Smooth muscle cell (in vitro differentiated cells): ENCODE results near the gene CDR2L. TPM values are rescaled to one million over a fixed set of nuclear protein-coding genes. Genes with fewer than 3 reads are reported as not detected.
"Not testable (repeated sequence)": the region's sequence is repeated elsewhere in the genome, so short reads cannot be mapped to it uniquely, and the experiment has no call there.

ENCODE experiments used
- DNase-seq: peaks from one replicate; lab custom pipeline; 2025; ENCODE audit not compliant: unreplicated experiment; lab: John Stamatoyannopoulos, UW
- H2AFZ ChIP-seq: fragments of 200-600 bp; sonication (generic); 2 replicates; pipeline ENCODE4 v1.6.0; 2016; ENCODE audit warnings: antibody characterized with exemption, low read depth, mild to moderate bottlenecking
- H3F3A ChIP-seq: fragments of 200-600 bp; sonication (generic); 2 replicates; pipeline ENCODE4 v1.6.0; 2017; ENCODE audit warnings: antibody characterized with exemption, low read depth
- H3K27ac ChIP-seq: fragments of 200-600 bp; sonication (generic); 2 replicates; pipeline ENCODE4 v1.5.1; 2016; ENCODE audit warnings: low read depth, mild to moderate bottlenecking
- H3K27me3 ChIP-seq: fragments of 200-600 bp; sonication (generic); 2 replicates; pipeline ENCODE4 v1.6.1; 2016; ENCODE audit warnings: low read depth, mild to moderate bottlenecking
- H3K36me3 ChIP-seq: fragments of 200-600 bp; sonication (generic); 2 replicates; pipeline ENCODE4 v1.5.1; 2016; ENCODE audit warnings: low read depth
- H3K4me1 ChIP-seq: fragments of 200-600 bp; sonication (generic); 2 replicates; pipeline ENCODE4 v1.5.1; 2016; ENCODE audit warnings: low read depth
- H3K4me2 ChIP-seq: fragments of 200-600 bp; sonication (generic); 2 replicates; pipeline ENCODE4 v1.6.0; 2016; ENCODE audit warnings: mild to moderate bottlenecking
- H3K4me3 ChIP-seq: fragments of 200-600 bp; sonication (generic); 2 replicates; pipeline ENCODE4 v1.5.1; 2016; ENCODE audit warnings: mild to moderate bottlenecking
- H3K79me2 ChIP-seq: fragments of 200-600 bp; sonication (generic); 2 replicates; pipeline ENCODE4 v1.6.0; 2016; ENCODE audit warnings: low read depth, mild to moderate bottlenecking
- H3K9ac ChIP-seq: fragments of 200-600 bp; sonication (generic); 2 replicates; pipeline ENCODE4 v1.6.0; 2016; ENCODE audit warnings: low read depth
- H3K9me3 ChIP-seq: fragments of 200-600 bp; sonication (generic); replicated peaks from 2 replicates; pipeline ENCODE4 v1.5.1; 2016; ENCODE audit warnings: low read depth
- H4K20me1 ChIP-seq: fragments of 200-600 bp; sonication (generic); 2 replicates; pipeline ENCODE4 v1.6.0; 2016; ENCODE audit warnings: low read depth
- WGBS: methylation state at CpG from one replicate; pipeline ENCODE4 v1.1.7; 2016; ENCODE audit warnings: low lambda C conversion rate; 5-methylcytosine and 5-hydroxymethylcytosine counted together
- polyA plus RNA-seq: library from polyadenylated mRNA; unstranded; fragments of >200 nt; fragmentation: Nextera tagmentation; extraction: Ambion mirVana; gene quantifications from 2 replicates; pipeline ENCODE4 v1.2.1, GENCODE V29; 2016
- total RNA-seq: library from RNA; depleted of rRNA; stranded (reverse); fragments of >200 nt; gene quantifications from 2 replicates; pipeline ENCODE4 v1.2.3, GENCODE V29; 2014
- TF ChIP-seq, protein P1 (sequence below): fragments of 200-600 bp; sonication (generic); IDR thresholded peaks from 2 replicates; pipeline ENCODE4 v1.5.1; 2017; ENCODE audit warnings: borderline replicate concordance, mild to moderate bottlenecking, antibody characterized with exemption; ENCODE audit not compliant: insufficient read depth, poor library complexity, severe bottlenecking

CDR2L gene
- total and polyA plus RNA-seq, 2 experiments from 2014 or later, result 37.8 to 40.7 TPM

DNA sequence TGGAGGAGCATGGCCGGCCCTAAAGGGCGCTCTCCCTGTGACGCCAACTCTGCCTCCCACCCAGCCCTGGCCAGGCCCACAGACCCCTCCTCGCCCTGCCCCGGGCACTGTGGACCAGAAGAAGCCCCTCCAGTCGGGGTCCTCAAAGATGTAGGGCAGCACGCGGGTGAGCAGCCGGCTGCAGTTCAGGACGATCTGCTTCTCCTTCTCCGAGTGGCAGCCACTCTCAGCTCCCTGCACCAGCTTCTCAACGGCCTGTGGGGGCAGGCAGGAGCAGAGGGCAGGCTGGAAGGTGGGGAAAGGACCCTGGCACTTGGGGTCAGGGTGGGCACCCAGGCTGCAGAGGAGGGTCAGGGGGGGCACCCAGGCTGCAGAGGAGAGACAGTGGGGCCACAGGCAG lies 23.8 kb upstream of the CDR2L start:
- H4K20me1 ChIP-seq, result no peaks in the 10 kb centered on the region
- H3K9ac ChIP-seq, result no peak overlapping the region
- H3K4me1 ChIP-seq, result no peaks in the 10 kb centered on the region
- no peak overlapping the region for H3K27ac ChIP-seq
- no peaks in the 10 kb centered on the region for H3K36me3 ChIP-seq
- 55% methylated on average over 10 of the region's 12 CpGs for WGBS
- H3F3A ChIP-seq, result no peaks in the 10 kb centered on the region
- no peaks in the 10 kb centered on the region for H3K27me3 ChIP-seq
- H3K9me3 ChIP-seq, result no peaks in the 10 kb centered on the region
- H2AFZ ChIP-seq, result no peak overlapping the region
- no peaks in the 10 kb centered on the region for H3K79me2 ChIP-seq
- no peak for DNase-seq
- H3K4me2 ChIP-seq, result no peak overlapping the region
- no peak overlapping the region for H3K4me3 ChIP-seq
- TF ChIP-seq, protein P1, sequence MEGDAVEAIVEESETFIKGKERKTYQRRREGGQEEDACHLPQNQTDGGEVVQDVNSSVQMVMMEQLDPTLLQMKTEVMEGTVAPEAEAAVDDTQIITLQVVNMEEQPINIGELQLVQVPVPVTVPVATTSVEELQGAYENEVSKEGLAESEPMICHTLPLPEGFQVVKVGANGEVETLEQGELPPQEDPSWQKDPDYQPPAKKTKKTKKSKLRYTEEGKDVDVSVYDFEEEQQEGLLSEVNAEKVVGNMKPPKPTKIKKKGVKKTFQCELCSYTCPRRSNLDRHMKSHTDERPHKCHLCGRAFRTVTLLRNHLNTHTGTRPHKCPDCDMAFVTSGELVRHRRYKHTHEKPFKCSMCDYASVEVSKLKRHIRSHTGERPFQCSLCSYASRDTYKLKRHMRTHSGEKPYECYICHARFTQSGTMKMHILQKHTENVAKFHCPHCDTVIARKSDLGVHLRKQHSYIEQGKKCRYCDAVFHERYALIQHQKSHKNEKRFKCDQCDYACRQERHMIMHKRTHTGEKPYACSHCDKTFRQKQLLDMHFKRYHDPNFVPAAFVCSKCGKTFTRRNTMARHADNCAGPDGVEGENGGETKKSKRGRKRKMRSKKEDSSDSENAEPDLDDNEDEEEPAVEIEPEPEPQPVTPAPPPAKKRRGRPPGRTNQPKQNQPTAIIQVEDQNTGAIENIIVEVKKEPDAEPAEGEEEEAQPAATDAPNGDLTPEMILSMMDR, result no peak

DNA sequence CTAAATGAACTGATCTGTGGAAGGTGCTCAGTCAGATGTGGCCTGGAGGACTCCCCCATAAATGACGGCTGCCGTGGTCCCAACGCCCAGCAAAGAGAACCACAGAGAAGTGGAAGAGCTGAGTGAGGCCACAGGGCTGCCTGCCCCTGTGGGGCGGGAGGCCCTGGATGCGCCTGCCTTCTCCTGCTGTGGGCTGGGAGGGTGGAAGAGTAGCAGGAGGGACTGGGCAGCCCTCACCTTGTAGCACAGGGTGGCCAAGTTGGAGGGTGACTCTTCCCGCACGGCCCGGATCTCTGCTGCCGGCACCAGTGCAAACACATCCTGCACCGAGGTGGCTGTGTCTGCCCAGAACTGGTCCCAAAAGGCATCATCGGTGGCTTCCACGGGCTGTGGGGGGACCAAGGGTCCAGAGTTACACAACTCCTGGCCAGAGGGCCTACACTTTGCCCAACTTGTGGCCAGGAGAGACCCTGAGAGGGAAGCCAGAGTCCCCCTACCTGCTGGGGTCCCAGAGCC lies 23.1 kb upstream of the CDR2L start:
- Histone ChIP-seq H3K4me2 (no peak overlapping the region), H3K27me3 (no peaks in the 10 kb centered on the region), H3K9me3 (no peaks in the 10 kb centered on the region), H3K9ac (no peak overlapping the region), H3K4me1 (no peaks in the 10 kb centered on the region), H4K20me1 (no peaks in the 10 kb centered on the region), H3K36me3 (no peaks in the 10 kb centered on the region), H3K79me2 (no peaks in the 10 kb centered on the region), H3F3A (no peaks in the 10 kb centered on the region), H2AFZ (no peak overlapping the region), H3K4me3 (no peak overlapping the region), H3K27ac (no peak overlapping the region)
- TF ChIP-seq, protein P1, result no peak
- 89% methylated on average over 12 of the region's 12 CpGs for WGBS
- DNase-seq, result no peak

DNA sequence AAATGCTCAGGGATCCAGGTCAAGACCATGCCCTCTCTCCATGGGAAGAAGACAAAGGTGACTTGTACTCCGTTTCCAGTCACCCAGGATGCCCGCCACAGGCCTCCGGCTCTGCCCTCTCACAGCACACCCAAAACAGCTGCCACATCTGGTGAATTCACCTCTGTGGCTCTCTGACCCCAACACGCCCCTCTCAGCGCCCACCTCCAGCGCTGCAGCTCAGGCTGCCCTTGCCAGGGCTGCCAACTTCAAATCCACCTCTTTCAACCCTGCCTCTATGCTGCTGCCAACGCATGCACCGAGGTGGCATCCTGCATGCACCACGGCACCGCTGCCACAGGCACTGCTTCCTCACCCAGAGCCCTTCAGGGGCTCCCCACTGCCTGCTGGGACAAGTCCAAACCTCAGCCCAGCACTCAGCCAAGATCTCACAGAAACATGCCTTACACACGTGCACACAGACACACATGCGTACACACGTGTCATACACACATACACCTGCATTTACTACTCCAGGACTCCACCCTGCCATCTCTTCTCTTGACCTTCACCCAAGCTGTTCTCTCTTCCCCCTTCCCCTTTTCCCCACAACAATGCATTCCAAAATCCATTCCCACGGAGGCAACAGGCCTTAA lies 22.3 kb upstream of the CDR2L start:
- no peaks in the 10 kb centered on the region for H3K27me3 ChIP-seq
- H3K4me2 ChIP-seq, result no peak overlapping the region
- H3K27ac ChIP-seq, result no peak overlapping the region
- no peak overlapping the region for H3K4me3 ChIP-seq
- no peak overlapping the region for H3K9ac ChIP-seq
- H3K4me1 ChIP-seq, result no peaks in the 10 kb centered on the region
- no peaks in the 10 kb centered on the region for H4K20me1 ChIP-seq
- H3K36me3 ChIP-seq, result no peaks in the 10 kb centered on the region
- H3F3A ChIP-seq, result no peaks in the 10 kb centered on the region
- TF ChIP-seq, protein P1, result no peak
- H3K79me2 ChIP-seq, result no peaks in the 10 kb centered on the region
- no peak overlapping the region for H2AFZ ChIP-seq
- DNase-seq, result no peak
- WGBS, result 84% methylated on average over 14 of the region's 14 CpGs
- H3K9me3 ChIP-seq, result no peaks in the 10 kb centered on the region

DNA sequence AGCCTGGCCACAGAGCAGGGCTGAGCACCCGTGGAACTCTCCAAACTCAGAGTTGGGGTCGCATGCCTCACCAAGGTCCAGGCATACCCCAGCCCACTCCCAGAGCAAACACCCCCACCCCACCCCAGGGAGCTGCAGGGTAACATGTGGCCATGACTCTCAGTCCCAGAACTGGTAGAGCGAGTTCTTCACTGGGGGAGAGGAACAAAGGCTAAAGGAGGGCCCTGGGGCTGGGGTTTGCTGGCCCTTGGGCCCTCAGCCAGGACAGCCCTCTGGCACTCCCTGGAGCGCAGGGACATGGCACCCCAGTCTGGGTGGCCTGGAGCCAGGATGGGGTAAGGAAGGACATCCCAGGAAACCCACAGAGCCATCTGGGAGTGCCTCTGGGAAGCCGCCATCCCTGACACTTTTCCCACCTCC lies 19.1 kb upstream of the CDR2L start:
- 78% methylated on average over 5 of the region's 5 CpGs for WGBS
- no peak for DNase-seq
- Histone ChIP-seq H3K9ac (no peak overlapping the region), H3K4me3 (no peak overlapping the region), H3K79me2 (no peaks in the 10 kb centered on the region), H3F3A (no peaks in the 10 kb centered on the region), H3K4me2 (no peak overlapping the region), H3K9me3 (no peaks in the 10 kb centered on the region), H3K4me1 (no peaks in the 10 kb centered on the region), H3K36me3 (no peaks in the 10 kb centered on the region), H2AFZ (no peak overlapping the region), H3K27me3 (peaks cover 23% of the 10 kb centered on the region), H3K27ac (no peak overlapping the region), H4K20me1 (no peaks in the 10 kb centered on the region)
- TF ChIP-seq, protein P1, result no peak

DNA sequence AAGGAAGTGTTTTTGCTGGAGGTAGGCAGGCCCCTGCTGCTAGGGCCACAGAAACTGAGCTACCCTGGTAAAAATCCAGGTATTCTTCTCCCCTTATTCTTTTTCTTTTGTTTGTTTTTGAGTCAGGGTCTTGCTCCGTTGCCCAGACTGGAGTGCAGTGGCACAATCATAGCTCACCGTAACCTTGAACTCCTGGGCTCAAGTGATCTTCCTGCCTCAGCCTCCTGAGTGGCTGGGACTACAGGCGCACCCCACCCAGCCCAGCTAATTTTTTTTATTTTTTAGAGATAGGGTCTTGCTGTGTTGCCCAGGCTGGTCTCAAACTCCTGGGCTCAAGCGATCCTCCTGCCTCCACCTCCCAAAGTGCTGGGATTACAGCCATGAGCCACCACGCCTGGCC lies 17.9 kb upstream of the CDR2L start:
- 98% methylated on average over 5 of the region's 5 CpGs for WGBS

More for the DNA sequence above, 17.9 kb upstream of the CDR2L start:
- not testable (repeated sequence) for H3K4me1 ChIP-seq, H3K79me2 ChIP-seq, H3K9me3 ChIP-seq, H3K4me2 ChIP-seq, H4K20me1 ChIP-seq, H3K27ac ChIP-seq, H2AFZ ChIP-seq, DNase-seq, H3K36me3 ChIP-seq, H3F3A ChIP-seq, H3K9ac ChIP-seq, H3K4me3 ChIP-seq
- peaks cover 34% of the 10 kb centered on the region for H3K27me3 ChIP-seq
